ENCODE measurements around the gene CBLN3.
"Not testable (repeated sequence)": the region's sequence is repeated elsewhere in the genome, so short reads cannot be mapped to it uniquely, and the experiment has no call there.

Gene CBLN3

DNA sequence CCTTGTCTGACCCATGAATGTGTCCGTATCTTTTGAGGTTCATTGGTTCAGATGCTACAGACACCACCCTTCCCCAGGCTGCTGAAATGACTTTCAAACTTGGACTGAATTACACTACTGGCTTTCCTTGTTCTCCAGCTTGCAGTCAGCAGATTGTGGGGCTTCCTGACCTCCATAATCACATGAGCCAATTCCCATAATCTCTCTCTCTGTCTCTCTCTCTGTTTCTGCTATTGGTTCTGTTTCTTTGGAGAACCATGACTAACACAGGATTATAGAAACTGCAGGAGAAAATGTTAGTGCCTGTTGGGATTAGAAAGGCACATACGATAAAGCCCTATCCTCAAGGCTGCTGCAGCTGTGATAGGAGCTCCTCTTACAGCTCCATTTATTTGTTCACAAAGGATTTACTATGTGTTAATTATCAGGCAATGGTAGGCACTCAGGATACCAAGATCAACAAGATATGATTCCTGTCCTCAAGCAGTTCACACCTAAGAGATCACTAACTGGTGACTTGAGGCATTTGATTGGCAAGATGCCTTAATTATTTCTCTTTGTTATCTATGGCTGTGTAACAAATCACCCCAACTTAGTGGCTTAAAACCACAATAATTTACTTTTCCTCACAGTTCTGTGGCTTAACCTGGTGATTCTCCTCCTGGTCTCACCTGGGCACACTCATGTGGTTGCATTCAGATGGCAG is 40.8 kb downstream of the CBLN3 start:
- Histone ChIP-seq H3K4ac (ENCODE audit: low read depth, low read length) (no peak overlapping the region), H4K5ac (ENCODE audit: low read length) (no peak overlapping the region), H3K9ac (ENCODE audit: low read length) (no peak overlapping the region), H2BK15ac (replicated peaks; ENCODE audit: low read depth) (no peak overlapping the region), H3K79me1 (ENCODE audit: low read length) (no peaks in the 10 kb centered on the region), H3K18ac (ENCODE audit: low read length) (no peak overlapping the region), H4K8ac (ENCODE audit: low read depth, low read length) (no peak overlapping the region), H3K56ac (ENCODE audit: low read length) (no peak overlapping the region), H3K79me2 (ENCODE audit: control insufficient read depth, insufficient read depth, low read length) (no peaks in the 10 kb centered on the region), H3K27ac (ENCODE audit: low read depth, low read length) (no peak overlapping the region), H3K4me3 (ENCODE audit: low read length) (no peak overlapping the region), H3K36me3 (ENCODE audit: control insufficient read depth, insufficient read depth, low read length) (no peaks in the 10 kb centered on the region), H3K27me3 (ENCODE audit: insufficient read depth, low read length, poor library complexity) (no peaks in the 10 kb centered on the region), H3K4me1 (ENCODE audit: control insufficient read depth, low read depth, low read length) (no peaks in the 10 kb centered on the region), H3K4me2 (ENCODE audit: low read length) (no peak overlapping the region), H2AK5ac (ENCODE audit: low read length) (no peak overlapping the region), H2BK120ac (ENCODE audit: low read depth, low read length) (no peak overlapping the region), H3K23ac (ENCODE audit: low read length) (no peak overlapping the region), H2BK5ac (ENCODE audit: low read length) (no peak overlapping the region)
- DNase-seq: peak; percentile 77
- no CpG with 5 or more reads among the region's 2 CpGs for WGBS (ENCODE audit: extremely low coverage, insufficient coverage, low lambda C conversion rate)

DNA sequence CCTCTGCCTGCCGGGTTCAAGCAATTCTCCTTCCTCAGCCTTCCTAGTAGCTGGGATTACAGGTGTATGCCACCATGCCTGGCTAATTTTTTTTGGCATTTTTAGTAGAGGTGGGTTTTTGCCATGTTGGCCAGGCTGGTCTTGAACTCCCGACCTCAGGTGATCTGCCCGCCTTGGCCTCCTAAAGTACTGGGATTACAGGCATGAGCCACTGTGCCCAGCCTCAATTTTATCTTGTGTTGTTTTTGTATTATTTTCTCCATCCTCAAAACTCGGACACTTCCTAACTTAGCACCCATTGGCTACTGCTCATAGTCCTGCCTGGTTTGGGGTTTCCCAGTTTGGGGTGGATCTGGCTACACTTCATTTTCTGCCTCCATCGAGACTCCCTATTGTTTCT is 41.9 kb downstream of the CBLN3 start:
- not testable (repeated sequence) for H2BK120ac ChIP-seq (ENCODE audit: low read depth, low read length); H4K8ac ChIP-seq (ENCODE audit: low read depth, low read length); H3K23ac ChIP-seq (ENCODE audit: low read length); H3K9ac ChIP-seq (ENCODE audit: low read length); DNase-seq; H3K56ac ChIP-seq (ENCODE audit: low read length); H4K5ac ChIP-seq (ENCODE audit: low read length); H2BK15ac ChIP-seq (replicated peaks; ENCODE audit: low read depth); H3K4me3 ChIP-seq (ENCODE audit: low read length); H2BK5ac ChIP-seq (ENCODE audit: low read length); H2AK5ac ChIP-seq (ENCODE audit: low read length); H3K79me1 ChIP-seq (ENCODE audit: low read length); H3K36me3 ChIP-seq (ENCODE audit: control insufficient read depth, insufficient read depth, low read length); H3K18ac ChIP-seq (ENCODE audit: low read length); H3K79me2 ChIP-seq (ENCODE audit: control insufficient read depth, insufficient read depth, low read length); H3K27me3 ChIP-seq (ENCODE audit: insufficient read depth, low read length, poor library complexity); H3K27ac ChIP-seq (ENCODE audit: low read depth, low read length); H3K4ac ChIP-seq (ENCODE audit: low read depth, low read length); H3K4me2 ChIP-seq (ENCODE audit: low read length); H3K4me1 ChIP-seq (ENCODE audit: control insufficient read depth, low read depth, low read length)
- WGBS (ENCODE audit: extremely low coverage, insufficient coverage, low lambda C conversion rate): no CpG with 5 or more reads among the region's 5 CpGs

DNA sequence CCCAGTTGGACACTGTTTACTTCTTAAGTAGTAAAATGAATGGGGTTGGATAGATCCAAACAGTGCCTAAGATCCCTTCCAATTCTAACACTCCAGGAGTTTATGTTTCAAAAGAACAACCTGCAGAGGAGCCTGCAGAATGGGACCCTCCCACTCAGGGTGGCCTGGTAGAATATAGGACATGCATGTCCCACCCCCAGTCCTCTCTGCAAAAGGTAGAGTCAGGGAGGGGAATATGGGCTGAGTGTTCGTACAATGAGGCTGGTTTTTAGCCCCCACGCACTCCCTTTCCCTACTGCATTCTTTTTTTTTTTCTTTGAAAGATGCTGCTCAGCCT is 42.5 kb downstream of the CBLN3 start:
- Histone ChIP-seq H4K8ac (ENCODE audit: low read depth, low read length) (no peak overlapping the region), H3K9ac (ENCODE audit: low read length) (no peak overlapping the region), H3K4ac (ENCODE audit: low read depth, low read length) (no peak overlapping the region), H3K36me3 (ENCODE audit: control insufficient read depth, insufficient read depth, low read length) (no peaks in the 10 kb centered on the region), H3K56ac (ENCODE audit: low read length) (no peak overlapping the region), H3K27ac (ENCODE audit: low read depth, low read length) (no peak overlapping the region), H3K4me2 (ENCODE audit: low read length) (no peak overlapping the region), H2BK5ac (ENCODE audit: low read length) (no peak overlapping the region), H3K23ac (ENCODE audit: low read length) (no peak overlapping the region), H3K4me3 (ENCODE audit: low read length) (no peak overlapping the region), H3K4me1 (ENCODE audit: control insufficient read depth, low read depth, low read length) (no peaks in the 10 kb centered on the region), H3K79me1 (ENCODE audit: low read length) (no peaks in the 10 kb centered on the region), H3K18ac (ENCODE audit: low read length) (no peak overlapping the region), H2BK15ac (replicated peaks; ENCODE audit: low read depth) (no peak overlapping the region), H3K79me2 (ENCODE audit: control insufficient read depth, insufficient read depth, low read length) (no peaks in the 10 kb centered on the region), H2BK120ac (ENCODE audit: low read depth, low read length) (no peak overlapping the region), H2AK5ac (ENCODE audit: low read length) (no peak overlapping the region), H4K5ac (ENCODE audit: low read length) (no peak overlapping the region), H3K27me3 (ENCODE audit: insufficient read depth, low read length, poor library complexity) (no peaks in the 10 kb centered on the region)
- no peak for DNase-seq
- no CpG with 5 or more reads among the region's 2 CpGs for WGBS (ENCODE audit: extremely low coverage, insufficient coverage, low lambda C conversion rate)

DNA sequence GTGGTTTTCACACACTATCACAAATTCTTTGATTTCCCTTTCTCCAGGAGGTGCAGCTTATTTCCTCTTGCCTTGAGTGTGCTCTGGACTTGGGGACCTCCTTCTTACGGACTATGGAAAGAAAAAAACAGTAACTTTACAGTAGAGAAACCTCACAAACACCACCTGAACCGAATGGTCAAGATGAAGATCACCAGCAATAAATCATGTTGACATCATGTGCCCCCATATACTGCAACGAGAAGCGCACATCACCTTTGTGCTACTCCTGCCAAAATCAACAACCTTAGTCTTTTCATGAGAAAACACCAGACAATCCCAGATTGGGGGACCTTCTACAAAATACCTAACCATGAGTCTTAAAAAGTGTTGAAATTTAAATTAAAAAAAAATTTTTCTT is 43.9 kb downstream of the CBLN3 start:
- Histone ChIP-seq H4K8ac (ENCODE audit: low read depth, low read length) (no peak overlapping the region), H3K9ac (ENCODE audit: low read length) (no peak overlapping the region), H3K4me3 (ENCODE audit: low read length) (no peak overlapping the region), H2BK120ac (ENCODE audit: low read depth, low read length) (no peak overlapping the region), H3K18ac (ENCODE audit: low read length) (no peak overlapping the region), H4K5ac (ENCODE audit: low read length) (no peak overlapping the region), H3K4ac (ENCODE audit: low read depth, low read length) (no peak overlapping the region), H2BK15ac (replicated peaks; ENCODE audit: low read depth) (no peak overlapping the region), H3K79me2 (ENCODE audit: control insufficient read depth, insufficient read depth, low read length) (no peaks in the 10 kb centered on the region), H3K56ac (ENCODE audit: low read length) (no peak overlapping the region), H3K27ac (ENCODE audit: low read depth, low read length) (no peak overlapping the region), H3K23ac (ENCODE audit: low read length) (no peak overlapping the region), H3K79me1 (ENCODE audit: low read length) (no peaks in the 10 kb centered on the region), H2BK5ac (ENCODE audit: low read length) (no peak overlapping the region), H3K36me3 (ENCODE audit: control insufficient read depth, insufficient read depth, low read length) (no peaks in the 10 kb centered on the region), H2AK5ac (ENCODE audit: low read length) (no peak overlapping the region), H3K4me2 (ENCODE audit: low read length) (no peak overlapping the region), H3K4me1 (ENCODE audit: control insufficient read depth, low read depth, low read length) (no peaks in the 10 kb centered on the region), H3K27me3 (ENCODE audit: insufficient read depth, low read length, poor library complexity) (no peaks in the 10 kb centered on the region)
- DNase-seq: no peak
- WGBS (ENCODE audit: extremely low coverage, insufficient coverage, low lambda C conversion rate): no CpG with 5 or more reads among the region's 4 CpGs

DNA sequence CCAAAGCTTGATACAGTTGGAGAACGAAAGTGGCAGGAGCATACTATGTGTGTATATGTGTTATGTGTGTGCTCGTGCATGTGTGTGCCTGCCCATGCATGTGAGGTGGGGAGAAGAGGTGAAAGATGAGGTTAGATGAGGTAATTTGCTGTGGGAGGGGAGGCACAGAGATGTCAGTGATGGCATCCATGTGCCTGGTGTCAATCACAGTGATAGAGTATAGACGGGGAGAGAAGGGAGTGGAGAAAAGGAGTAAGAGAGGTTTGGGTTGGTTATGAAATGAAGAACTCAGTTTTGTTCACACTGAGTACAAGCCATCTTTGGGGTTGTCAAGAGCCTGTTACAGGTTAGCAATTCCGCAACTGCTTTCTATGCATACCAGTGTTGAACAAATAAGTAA is 45.3 kb downstream of the CBLN3 start:
- no peak overlapping the region for H2BK120ac ChIP-seq (ENCODE audit: low read depth, low read length)
- DNase-seq: no peak
- H3K9ac ChIP-seq (ENCODE audit: low read length): no peak overlapping the region
- no peak overlapping the region for H3K23ac ChIP-seq (ENCODE audit: low read length)
- no peak overlapping the region for H2BK5ac ChIP-seq (ENCODE audit: low read length)
- no peak overlapping the region for H4K5ac ChIP-seq (ENCODE audit: low read length)
- no peak overlapping the region for H4K8ac ChIP-seq (ENCODE audit: low read depth, low read length)
- H3K27me3 ChIP-seq (ENCODE audit: insufficient read depth, low read length, poor library complexity): no peaks in the 10 kb centered on the region
- H3K4ac ChIP-seq (ENCODE audit: low read depth, low read length): no peak overlapping the region
- no peak overlapping the region for H3K4me3 ChIP-seq (ENCODE audit: low read length)
- H3K79me1 ChIP-seq (ENCODE audit: low read length): no peaks in the 10 kb centered on the region
- H3K4me1 ChIP-seq (ENCODE audit: control insufficient read depth, low read depth, low read length): no peaks in the 10 kb centered on the region
- no CpG with 5 or more reads among the region's 4 CpGs for WGBS (ENCODE audit: extremely low coverage, insufficient coverage, low lambda C conversion rate)
- H3K4me2 ChIP-seq (ENCODE audit: low read length): no peak overlapping the region
- no peaks in the 10 kb centered on the region for H3K79me2 ChIP-seq (ENCODE audit: control insufficient read depth, insufficient read depth, low read length)
- H3K27ac ChIP-seq (ENCODE audit: low read depth, low read length): no peak overlapping the region
- no peak overlapping the region for H3K56ac ChIP-seq (ENCODE audit: low read length)
- no peak overlapping the region for H3K18ac ChIP-seq (ENCODE audit: low read length)
- no peak overlapping the region for H2AK5ac ChIP-seq (ENCODE audit: low read length)
- no peaks in the 10 kb centered on the region for H3K36me3 ChIP-seq (ENCODE audit: control insufficient read depth, insufficient read depth, low read length)
- no peak overlapping the region for H2BK15ac ChIP-seq (replicated peaks; ENCODE audit: low read depth)

DNA sequence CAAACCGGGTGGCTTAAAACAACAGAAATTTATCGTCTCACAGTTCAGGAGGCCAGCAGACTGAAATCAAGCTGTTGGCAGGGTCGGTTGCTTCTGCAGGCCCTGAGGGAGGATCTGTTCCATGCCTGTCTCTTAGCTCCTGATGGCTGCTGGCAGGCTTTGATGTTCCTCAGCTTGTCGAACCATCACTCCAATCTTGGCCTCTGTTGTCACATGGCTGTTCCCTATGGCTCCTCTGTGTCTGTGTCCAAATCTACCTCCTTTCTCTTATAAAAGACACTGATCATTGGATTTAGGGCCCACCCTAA is 47.5 kb downstream of the CBLN3 start:
- Histone ChIP-seq H3K27me3 (ENCODE audit: insufficient read depth, low read length, poor library complexity) (no peaks in the 10 kb centered on the region), H3K9ac (ENCODE audit: low read length) (no peak overlapping the region), H3K79me2 (ENCODE audit: control insufficient read depth, insufficient read depth, low read length) (no peaks in the 10 kb centered on the region), H2BK120ac (ENCODE audit: low read depth, low read length) (no peak overlapping the region), H3K4ac (ENCODE audit: low read depth, low read length) (no peak overlapping the region), H4K8ac (ENCODE audit: low read depth, low read length) (no peak overlapping the region), H3K4me1 (ENCODE audit: control insufficient read depth, low read depth, low read length) (no peaks in the 10 kb centered on the region), H3K23ac (ENCODE audit: low read length) (no peak overlapping the region), H3K56ac (ENCODE audit: low read length) (no peak overlapping the region), H3K4me2 (ENCODE audit: low read length) (no peak overlapping the region), H3K4me3 (ENCODE audit: low read length) (no peak overlapping the region), H3K27ac (ENCODE audit: low read depth, low read length) (no peak overlapping the region), H2AK5ac (ENCODE audit: low read length) (no peak overlapping the region), H3K79me1 (ENCODE audit: low read length) (no peaks in the 10 kb centered on the region), H2BK15ac (replicated peaks; ENCODE audit: low read depth) (no peak overlapping the region), H3K18ac (ENCODE audit: low read length) (no peak overlapping the region), H3K36me3 (ENCODE audit: control insufficient read depth, insufficient read depth, low read length) (no peaks in the 10 kb centered on the region), H4K5ac (ENCODE audit: low read length) (no peak overlapping the region), H2BK5ac (ENCODE audit: low read length) (no peak overlapping the region)
- no CpG with 5 or more reads among the region's 4 CpGs for WGBS (ENCODE audit: extremely low coverage, insufficient coverage, low lambda C conversion rate)
- DNase-seq: no peak
